Measurements from ENCODE around the gene FEZF1.
A peak's percentile ranks its signal among the peaks of the same experiment; 100 is the strongest.

Gene FEZF1

DNA sequence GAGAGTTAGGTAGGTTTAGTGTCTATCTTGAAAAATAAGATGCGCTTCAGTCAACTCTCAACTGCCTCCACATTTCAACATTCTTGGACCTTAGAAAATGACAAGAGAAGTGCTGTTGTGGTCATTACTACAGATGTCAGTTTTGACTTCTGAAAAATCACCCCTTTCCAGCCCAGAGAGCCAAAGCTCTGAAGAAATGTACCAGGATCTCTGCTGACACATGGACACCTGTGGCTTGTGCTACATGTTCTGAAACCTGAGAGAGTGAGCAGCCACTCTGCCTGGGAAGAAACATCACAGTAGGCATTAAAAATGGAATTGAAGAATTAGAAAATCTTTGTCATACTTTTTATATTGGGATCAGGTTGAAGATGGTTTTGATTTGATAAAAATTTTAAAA is 35.9 kb upstream of the FEZF1 start:
- Histone ChIP-seq H3K9me3 (ENCODE audit: severe bottlenecking) (no peaks in the 10 kb centered on the region), H3K36me3 (no peaks in the 10 kb centered on the region), H3K27ac (no peak overlapping the region), H3K27me3 (ENCODE audit: insufficient read depth, low read depth, severe bottlenecking) (no peaks in the 10 kb centered on the region), H3K4me3 (ENCODE audit: low read depth, low read length) (no peak overlapping the region)
- no peak for TF ChIP-seq CTCF (IDR thresholded peaks at IDR 0.05; ENCODE audit: low read depth, low read length)
- DNase-seq: no peak

DNA sequence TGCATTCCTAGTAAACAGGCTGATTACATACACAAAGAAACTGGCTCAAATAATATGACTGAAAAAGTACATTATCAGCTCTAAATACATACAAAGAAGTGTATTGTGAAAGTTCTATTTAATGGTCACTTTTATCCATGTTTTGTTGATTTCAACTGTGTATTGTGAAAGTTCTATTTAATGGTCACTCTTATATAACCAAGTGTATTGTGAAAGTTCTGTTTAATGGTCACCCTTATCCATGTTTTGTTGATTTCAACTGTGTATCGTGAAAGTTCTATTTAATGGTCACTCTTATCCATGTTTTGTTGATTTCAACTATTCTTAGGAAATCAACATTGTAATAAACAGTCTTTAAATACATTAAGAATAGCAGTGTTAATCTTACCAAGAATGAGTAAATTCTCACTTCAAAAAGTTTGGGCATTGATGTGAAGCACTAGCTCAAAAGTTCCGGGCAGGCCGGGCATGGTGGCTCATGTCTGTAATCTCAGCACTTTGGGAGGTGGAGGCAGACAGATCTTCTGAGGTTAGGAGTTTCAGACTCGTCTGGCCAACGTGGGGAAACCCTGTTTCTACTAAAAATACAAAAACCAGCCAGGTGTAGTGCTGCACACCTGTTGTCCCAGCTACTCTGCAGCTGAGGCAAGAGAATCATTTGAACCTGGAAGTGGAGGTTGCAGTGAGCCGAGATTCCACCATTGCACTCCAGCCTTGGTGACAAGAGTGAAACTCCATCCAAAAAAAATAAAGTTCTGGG is 34.8 kb upstream of the FEZF1 start:
- H3K36me3 ChIP-seq: no peaks in the 10 kb centered on the region
- no peaks in the 10 kb centered on the region for H3K27me3 ChIP-seq (ENCODE audit: insufficient read depth, low read depth, severe bottlenecking)
- H3K27ac ChIP-seq: no peak overlapping the region
- no peak overlapping the region for H3K4me3 ChIP-seq (ENCODE audit: low read depth, low read length)
- H3K9me3 ChIP-seq (ENCODE audit: severe bottlenecking): no peaks in the 10 kb centered on the region
- DNase-seq: no peak
- TF ChIP-seq CTCF (IDR thresholded peaks at IDR 0.05; ENCODE audit: low read depth, low read length): no peak

- Histone ChIP-seq H3K36me3 (no peaks in the 10 kb centered on the region), H3K9me3 (ENCODE audit: severe bottlenecking) (no peaks in the 10 kb centered on the region), H3K27me3 (ENCODE audit: insufficient read depth, low read depth, severe bottlenecking) (no peaks in the 10 kb centered on the region), H3K4me3 (ENCODE audit: low read depth, low read length) (no peak overlapping the region), H3K27ac (no peak overlapping the region)
- TF ChIP-seq CTCF (IDR thresholded peaks at IDR 0.05; ENCODE audit: low read depth, low read length): no peak
- DNase-seq: peak; percentile 13
Measured at GRCh38 chr7:122337011-122337410, 32.5 kb upstream of the FEZF1 start.

- H3K27me3 ChIP-seq (ENCODE audit: insufficient read depth, low read depth, severe bottlenecking): no peaks in the 10 kb centered on the region
- no peak overlapping the region for H3K4me3 ChIP-seq (ENCODE audit: low read depth, low read length)
- DNase-seq: no peak
- H3K36me3 ChIP-seq: no peaks in the 10 kb centered on the region
- H3K9me3 ChIP-seq (ENCODE audit: severe bottlenecking): no peaks in the 10 kb centered on the region
- TF ChIP-seq CTCF (IDR thresholded peaks at IDR 0.05; ENCODE audit: low read depth, low read length): no peak
- no peak overlapping the region for H3K27ac ChIP-seq
Measured at GRCh38 chr7:122329145-122329802, 24.7 kb upstream of the FEZF1 start.

- Histone ChIP-seq H3K9me3 (ENCODE audit: severe bottlenecking) (no peaks in the 10 kb centered on the region), H3K4me3 (ENCODE audit: low read depth, low read length) (no peak overlapping the region), H3K36me3 (no peaks in the 10 kb centered on the region), H3K27ac (no peak overlapping the region), H3K27me3 (ENCODE audit: insufficient read depth, low read depth, severe bottlenecking) (no peaks in the 10 kb centered on the region)
- no peak for TF ChIP-seq CTCF (IDR thresholded peaks at IDR 0.05; ENCODE audit: low read depth, low read length)
- no peak for DNase-seq
Measured at GRCh38 chr7:122327969-122328368, 23.4 kb upstream of the FEZF1 start.

Data from WERI-Rb-1 (cell line).